Ovary (tissue), 3 donors: ENCODE data around the gene CBX1.

Experiments
- CTCF ChIP-seq, 3 donors: fragments of 450-650 bp in 2 of 3; fragments of 200-600 bp in 1 of 3; IDR thresholded peaks; one replicate each; pipeline versions ENCODE4 v1.5.1 to v1.8.0; 2016 to 2022; ENCODE audit warnings: antibody characterized with exemption in 3 of 3, mild to moderate bottlenecking in 1 of 3
- EP300 ChIP-seq: sonication (generic); formaldehyde crosslinking; IDR thresholded peaks from one replicate; pipeline ENCODE4 v1.6.1; 2017; ENCODE audit warnings: antibody characterized with exemption
- donor health status: DM: no; HTN: no; CAD: no.

DNA sequence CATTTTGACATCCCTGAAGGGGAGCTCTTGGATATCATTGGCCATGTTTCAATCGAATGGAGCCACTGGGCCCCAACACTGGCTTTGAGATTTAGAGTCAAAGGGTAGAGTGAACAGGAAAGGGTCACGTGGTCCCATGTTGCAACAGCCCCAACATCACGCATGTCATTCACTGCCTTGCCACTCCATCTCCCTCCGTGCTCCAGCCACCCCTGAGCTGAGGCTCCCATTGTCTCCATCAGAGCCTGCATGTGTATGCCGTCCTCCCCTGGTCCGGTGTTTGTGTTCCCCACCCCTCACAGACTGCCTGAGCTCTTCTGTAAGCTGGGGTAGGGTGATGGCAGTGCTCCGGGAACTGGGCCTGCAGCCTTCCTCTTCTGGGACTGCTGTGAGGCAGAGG, 41.0 kb downstream of the CBX1 start:
- TF ChIP-seq EP300: no peak
- no peak for TF ChIP-seq CTCF (IDR thresholded peaks at IDR 0.05)
